ENCODE results near the gene VPS52.

DNA sequence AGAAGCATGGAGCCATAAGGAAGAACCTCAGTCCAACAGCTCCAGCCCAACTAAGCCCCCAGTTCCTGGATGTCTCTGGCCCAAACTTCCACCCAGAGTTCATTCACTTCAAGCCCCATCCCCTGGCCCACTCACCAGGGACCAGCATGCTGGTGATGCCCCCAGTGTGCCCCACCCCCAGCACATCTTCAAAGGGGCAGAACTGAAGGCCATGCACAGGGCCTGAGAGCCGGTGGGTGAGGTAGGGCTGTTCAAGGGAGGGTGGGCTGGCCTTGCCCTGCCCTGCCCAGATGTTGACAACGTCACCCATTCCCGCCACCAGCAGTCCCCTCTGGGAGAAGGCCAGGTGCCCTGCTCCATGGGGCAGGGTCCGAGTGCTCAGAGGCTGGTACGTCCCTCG lies 8.9 kb upstream of the VPS52 start:
- TF ChIP-seq, protein P1, sequence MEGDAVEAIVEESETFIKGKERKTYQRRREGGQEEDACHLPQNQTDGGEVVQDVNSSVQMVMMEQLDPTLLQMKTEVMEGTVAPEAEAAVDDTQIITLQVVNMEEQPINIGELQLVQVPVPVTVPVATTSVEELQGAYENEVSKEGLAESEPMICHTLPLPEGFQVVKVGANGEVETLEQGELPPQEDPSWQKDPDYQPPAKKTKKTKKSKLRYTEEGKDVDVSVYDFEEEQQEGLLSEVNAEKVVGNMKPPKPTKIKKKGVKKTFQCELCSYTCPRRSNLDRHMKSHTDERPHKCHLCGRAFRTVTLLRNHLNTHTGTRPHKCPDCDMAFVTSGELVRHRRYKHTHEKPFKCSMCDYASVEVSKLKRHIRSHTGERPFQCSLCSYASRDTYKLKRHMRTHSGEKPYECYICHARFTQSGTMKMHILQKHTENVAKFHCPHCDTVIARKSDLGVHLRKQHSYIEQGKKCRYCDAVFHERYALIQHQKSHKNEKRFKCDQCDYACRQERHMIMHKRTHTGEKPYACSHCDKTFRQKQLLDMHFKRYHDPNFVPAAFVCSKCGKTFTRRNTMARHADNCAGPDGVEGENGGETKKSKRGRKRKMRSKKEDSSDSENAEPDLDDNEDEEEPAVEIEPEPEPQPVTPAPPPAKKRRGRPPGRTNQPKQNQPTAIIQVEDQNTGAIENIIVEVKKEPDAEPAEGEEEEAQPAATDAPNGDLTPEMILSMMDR (conservative IDR thresholded peaks at IDR 0.05) = no peak
- TF ChIP-seq ZFX (IDR thresholded peaks at IDR 0.05) = no peak

Measured in C4-2B (cell line).